Myometrial cell (primary cell): Measurements from ENCODE around the gene ZNF280C. TPM values are rescaled to one million over a fixed set of nuclear protein-coding genes. Genes with fewer than 3 reads are reported as not detected.

Experiments used
- total RNA-seq: library from RNA; depleted of rRNA; stranded (reverse); fragments of >200 nt; gene quantifications from 2 replicates; pipeline ENCODE4 v1.2.3, GENCODE V29; 2015

The ZNF280C gene
- total RNA-seq = 4.0 and 5.0 TPM in 2 replicates

GRCh38 chrX:130268449-130269170 is at the start of gene ZNF280C:
Gene ZNF280C, minus strand, starts transcription at chrX:130268899. Its CDS starts 8,450 bp downstream, at chrX:130260449.

GRCh38 chrX:130171446-130172126 is 97.1 kb downstream of the ZNF280C start, which contains the start of gene RAB33A:
Gene RAB33A, plus strand, starts transcription at chrX:130171962. Its CDS starts 101 bp downstream, at chrX:130172063.

GRCh38 chrX:130165703-130166502 is 102.8 kb downstream of the ZNF280C start, which contains the start of gene AIFM1:
Gene AIFM1, minus strand, starts transcription at chrX:130165841. Its CDS starts 185 bp downstream, at chrX:130165656.

Other genes starting within 250 kb of the ZNF280C start
- gene ELF4, start 158.4 kb downstream of the ZNF280C start, total RNA-seq = 18.3 and 19.6 TPM in 2 replicates
- gene AIFM1, start 103.1 kb downstream of the ZNF280C start, total RNA-seq = 17.9 and 29.4 TPM in 2 replicates
- 4.8 and 8.1 TPM in 2 replicates for gene RAB33A, start 96.9 kb downstream of the ZNF280C start, total RNA-seq
- gene SLC25A14, start 71.0 kb upstream of the ZNF280C start, total RNA-seq = 3.7 and 21.6 TPM in 2 replicates
- not detected in 2 replicates for gene GPR119, start 116.8 kb upstream of the ZNF280C start, total RNA-seq
- 16.4 and 18.6 TPM in 2 replicates for gene RBMX2, start 133.1 kb upstream of the ZNF280C start, total RNA-seq